A673 (cell line): ENCODE data around the gene MRPL9. TPM values are rescaled to one million over a fixed set of nuclear protein-coding genes. Genes with fewer than 3 reads are reported as not detected.

Experiments used
- BruUV-seq: library from RNA; stranded (reverse); fragments of 400-500 nt; replicated peaks from 2 replicates; lab custom pipeline; 2021; lab: Mats Ljungman, UMichigan
- CTCF ChIA-PET: fragments of 300-600 bp; sonication (Branson Sonifier 250); formaldehyde crosslinking; loops from one replicate; lab custom pipeline; 2022; ENCODE audit warnings: antibody characterized with exemption; lab: Charles Lee
- POLR2A ChIA-PET: fragments of 300-600 bp; sonication (Branson Sonifier 250); formaldehyde crosslinking; loops from one replicate; lab custom pipeline; 2022; ENCODE audit warnings: antibody characterized with exemption; ENCODE audit not compliant: low non-redundant PET; lab: Charles Lee
- DNase-seq: peaks from one replicate; pipeline ENCODE4 v3.0.0-alpha.2; 2015; ENCODE audit warnings: low spot score
- H3K27ac ChIP-seq: fragments of 200-600 bp; sonication (generic); 2 replicates; pipeline ENCODE4 v1.5.1; 2016; ENCODE audit warnings: mixed run types, low read depth, mild to moderate bottlenecking, mixed read lengths, antibody characterized with exemption, low read length; ENCODE audit not compliant: poor library complexity, severe bottlenecking
- H3K27me3 ChIP-seq: fragments of 200-600 bp; sonication (generic); replicated peaks from 2 replicates; pipeline ENCODE4 v1.6.1; 2017; ENCODE audit warnings: mixed run types, low read depth, mild to moderate bottlenecking, mixed read lengths, antibody characterized with exemption, low read length; ENCODE audit not compliant: insufficient read depth, poor library complexity
- H3K36me3 ChIP-seq: fragments of 200-600 bp; sonication (generic); 2 replicates; pipeline ENCODE4 v1.6.1; 2016; ENCODE audit warnings: mixed run types, mild to moderate bottlenecking, mixed read lengths, antibody characterized with exemption, low read length; ENCODE audit not compliant: insufficient read depth, poor library complexity, severe bottlenecking
- H3K4me1 ChIP-seq: fragments of 200-600 bp; sonication (generic); 2 replicates; pipeline ENCODE4 v1.6.1; 2017; ENCODE audit warnings: mixed run types, mild to moderate bottlenecking, mixed read lengths, antibody characterized with exemption, low read length; ENCODE audit not compliant: insufficient read depth, poor library complexity, severe bottlenecking
- H3K4me3 ChIP-seq: fragments of 200-600 bp; sonication (generic); 2 replicates; pipeline ENCODE4 v1.5.1; 2016; ENCODE audit warnings: low read depth, mixed run types, mild to moderate bottlenecking, mixed read lengths, low read length; ENCODE audit not compliant: poor library complexity, severe bottlenecking
- H3K9me3 ChIP-seq: fragments of 200-600 bp; sonication (generic); 2 replicates; pipeline ENCODE4 v1.6.1; 2016; ENCODE audit warnings: mixed run types, low read depth, mild to moderate bottlenecking, mixed read lengths, antibody characterized with exemption, low read length; ENCODE audit not compliant: poor library complexity, severe bottlenecking
- CTCF ChIP-seq: fragments of 300-800, 200-600 bp; sonication (generic); conservative IDR thresholded peaks from 2 replicates; pipeline ENCODE4 v1.5.1; 2017; ENCODE audit warnings: low read depth, mild to moderate bottlenecking, antibody characterized with exemption, low read length, moderate library complexity, mixed read lengths
- EZH2 ChIP-seq: fragments of 200-600 bp; sonication (generic); IDR thresholded peaks from 2 replicates; pipeline ENCODE4 v1.6.1; 2017; ENCODE audit warnings: borderline replicate concordance, low read depth, mild to moderate bottlenecking, mixed read lengths, antibody characterized with exemption, low read length; ENCODE audit not compliant: poor library complexity, severe bottlenecking
- intact Hi-C: fragments of 100-400 bp; cut with micrococcal nuclease; formaldehyde crosslinking; loops from one replicate; pipeline ENCODE4 v1.10.0; 2022; ENCODE audit not compliant: unreplicated experiment
- total RNA-seq: library from RNA; stranded (reverse); gene quantifications from 2 replicates; pipeline ENCODE4 v1.2.3, GENCODE V29; 2021

The MRPL9 gene
- total RNA-seq, 1 experiment from 2014 or later: 143 TPM

GRCh38 chr1:151720554-151720953, 42.7 kb downstream of the MRPL9 start:
- Histone ChIP-seq H3K27me3 (peaks cover 82% of the 10 kb centered on the region), H3K4me1 (peaks cover 15% of the 10 kb centered on the region), H3K27ac (no peak overlapping the region), H3K36me3 (no peaks in the 10 kb centered on the region), H3K9me3 (no peaks in the 10 kb centered on the region), H3K4me3 (peak overlapping the region; percentile 3)
- DNase-seq: no peak
- ChIA-PET POLR2A (no interaction called here), CTCF (no interaction called here)
- no TSS peak for BruUV-seq
- TF ChIP-seq EZH2 (no peak), CTCF (no peak)
- intact Hi-C loops: no loop called here

- no peak for TF ChIP-seq EZH2
- TF ChIP-seq CTCF: no peak
- ChIA-PET POLR2A (no interaction called here), CTCF (no interaction called here)
- peaks cover 84% of the 10 kb centered on the region for H3K27me3 ChIP-seq
- H3K36me3 ChIP-seq: no peaks in the 10 kb centered on the region
- DNase-seq: no peak
- intact Hi-C loops: no loop called here
- no peak overlapping the region for H3K27ac ChIP-seq
- H3K9me3 ChIP-seq: no peaks in the 10 kb centered on the region
- peaks cover 15% of the 10 kb centered on the region for H3K4me1 ChIP-seq
- H3K4me3 ChIP-seq: no peak overlapping the region
- BruUV-seq: no TSS peak
These were observed 43.2 kb downstream of the MRPL9 start for GRCh38 chr1:151720125-151720524.

- BruUV-seq: no TSS peak
- TF ChIP-seq EZH2 (no peak), CTCF (no peak)
- intact Hi-C loops: no loop called here
- ChIA-PET CTCF (no interaction called here), POLR2A (no interaction called here)
- no peak for DNase-seq
- Histone ChIP-seq H3K9me3 (no peaks in the 10 kb centered on the region), H3K4me1 (peaks cover 15% of the 10 kb centered on the region), H3K27me3 (peaks cover 81% of the 10 kb centered on the region), H3K36me3 (no peaks in the 10 kb centered on the region), H3K27ac (no peak overlapping the region), H3K4me3 (no peak overlapping the region)
These were observed 44.6 kb downstream of the MRPL9 start for GRCh38 chr1:151718666-151719065.
